ENCODE data around the gene TMPRSS5. TPM values are rescaled to one million over a fixed set of nuclear protein-coding genes. Genes with fewer than 3 reads are reported as not detected.

The TMPRSS5 gene
- total RNA-seq, 1 experiment from 2014 or later, result 0.07 TPM

DNA sequence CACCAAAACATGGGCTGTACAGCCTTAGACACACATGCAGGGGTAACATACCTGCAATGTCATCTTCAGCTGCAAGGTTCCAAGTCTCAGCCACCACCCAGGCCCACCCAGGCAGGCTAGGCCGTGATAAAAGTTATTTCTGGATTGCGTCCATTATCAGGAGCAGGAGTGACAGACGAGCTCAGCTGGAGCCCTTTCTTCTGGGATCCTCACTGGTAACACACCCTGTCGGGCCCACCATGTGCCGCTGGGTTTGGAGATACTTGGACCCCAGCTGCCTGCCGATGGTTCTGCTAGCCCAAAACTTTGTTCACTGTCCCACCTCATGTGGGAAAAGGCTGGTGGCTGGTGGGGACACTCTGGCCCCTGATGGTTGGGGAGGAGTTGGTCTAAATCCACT is 24.8 kb downstream of the TMPRSS5 start:
- DNase-seq (no peak), ATAC-seq (no peak)
- Histone ChIP-seq H3F3A (ENCODE audit: low read length, unreplicated experiment) (no peaks in the 10 kb centered on the region), H3K79me2 (ENCODE audit: low read length) (no peaks in the 10 kb centered on the region), H2AFZ (ENCODE audit: low read length) (no peak overlapping the region), H3K4me3 (ENCODE audit: low read length) (no peak overlapping the region), H3K27me3 (ENCODE audit: low read length) (no peaks in the 10 kb centered on the region), H3K4me2 (ENCODE audit: low read length) (no peak overlapping the region), H3K9me3 (ENCODE audit: low read length) (no peaks in the 10 kb centered on the region), H3K36me3 (ENCODE audit: low read depth, low read length) (no peaks in the 10 kb centered on the region), H3K9ac (ENCODE audit: low read length) (no peak overlapping the region), H3K27ac (ENCODE audit: low read length) (no peak overlapping the region), H3K4me1 (ENCODE audit: insufficient read depth, low read length) (peaks cover 11% of the 10 kb centered on the region), H4K20me1 (ENCODE audit: low read length) (no peaks in the 10 kb centered on the region), H3K9me2 (replicated peaks; ENCODE audit: low read length) (no peaks in the 10 kb centered on the region)
- CTCF ChIA-PET, result no interaction called here
- BruUV-seq (replicated peaks), result no TSS peak
- intact Hi-C loops (cut with micrococcal nuclease), result no loop called here
- no peak for TF ChIP-seq EZH2 (IDR thresholded peaks at IDR 0.05; ENCODE audit: low read length, unreplicated experiment)
- TF ChIP-seq EZH2phosphoT487 (IDR thresholded peaks at IDR 0.05; ENCODE audit: borderline replicate concordance, low read length), result no peak
- TF ChIP-seq CTCF (conservative IDR thresholded peaks at IDR 0.05; ENCODE audit: low read depth, low read length), result no peak
- POLR2A ChIA-PET (ENCODE audit: unreplicated experiment), result no interaction called here

DNA sequence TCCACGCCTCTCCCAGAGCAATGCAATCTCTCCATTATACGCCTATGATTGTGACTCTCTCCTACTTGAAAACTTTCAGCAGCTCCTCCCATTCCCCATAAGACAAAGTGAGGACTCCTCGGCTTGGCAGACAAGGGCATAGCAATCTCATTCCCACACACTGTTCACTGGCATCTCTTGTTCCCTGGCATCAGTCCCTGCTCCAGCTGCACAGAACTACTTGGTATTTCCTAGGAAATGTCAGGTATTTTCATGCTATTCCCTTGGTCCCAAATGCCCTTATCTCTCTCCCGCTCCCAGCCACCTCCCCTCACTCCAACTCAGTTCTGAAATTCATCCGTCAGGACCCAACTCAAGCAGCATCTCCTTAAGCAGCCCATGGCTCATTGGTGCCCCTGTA is 28.4 kb downstream of the TMPRSS5 start:
- TF ChIP-seq EZH2phosphoT487 (IDR thresholded peaks at IDR 0.05; ENCODE audit: borderline replicate concordance, low read length) (no peak), CTCF (conservative IDR thresholded peaks at IDR 0.05; ENCODE audit: low read depth, low read length) (no peak), EZH2 (IDR thresholded peaks at IDR 0.05; ENCODE audit: low read length, unreplicated experiment) (no peak)
- CTCF ChIA-PET, result no interaction called here

DNA sequence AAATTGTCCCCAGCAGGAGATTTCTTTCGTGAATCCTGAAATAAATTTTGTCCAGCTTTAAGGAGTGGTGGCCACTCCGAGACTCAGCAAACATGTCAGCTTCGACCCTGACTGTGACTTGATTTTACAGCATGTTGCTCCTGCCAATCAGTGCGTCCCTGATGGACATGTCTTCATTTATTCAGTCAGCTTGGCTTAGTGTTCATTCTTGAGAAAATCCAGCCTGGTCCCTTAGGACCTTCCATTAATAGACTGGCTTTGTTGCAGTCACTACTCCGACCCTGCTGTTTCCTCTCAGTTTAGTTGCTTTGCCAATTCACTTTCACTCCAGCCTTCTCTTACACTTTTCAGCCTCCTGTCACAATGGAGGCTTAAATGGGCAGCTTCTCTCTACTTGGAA is 30.5 kb downstream of the TMPRSS5 start:
- no peak for TF ChIP-seq CTCF (conservative IDR thresholded peaks at IDR 0.05; ENCODE audit: low read depth, low read length)
- no peak for TF ChIP-seq EZH2 (IDR thresholded peaks at IDR 0.05; ENCODE audit: low read length, unreplicated experiment)
- H3K9ac ChIP-seq (ENCODE audit: low read length), result no peak overlapping the region
- H3K27me3 ChIP-seq (ENCODE audit: low read length), result no peaks in the 10 kb centered on the region
- H3K4me3 ChIP-seq (ENCODE audit: low read length), result no peak overlapping the region
- DNase-seq (no peak), ATAC-seq (no peak)
- H3K4me1 ChIP-seq (ENCODE audit: insufficient read depth, low read length), result peaks cover 23% of the 10 kb centered on the region
- no peaks in the 10 kb centered on the region for H3F3A ChIP-seq (ENCODE audit: low read length, unreplicated experiment)
- no peaks in the 10 kb centered on the region for H4K20me1 ChIP-seq (ENCODE audit: low read length)
- H3K9me3 ChIP-seq (ENCODE audit: low read length), result no peaks in the 10 kb centered on the region
- H3K9me2 ChIP-seq (replicated peaks; ENCODE audit: low read length), result no peaks in the 10 kb centered on the region
- intact Hi-C loops (cut with micrococcal nuclease), result no loop called here
- H3K4me2 ChIP-seq (ENCODE audit: low read length), result peak overlapping the region; percentile 7
- H3K36me3 ChIP-seq (ENCODE audit: low read depth, low read length), result no peaks in the 10 kb centered on the region
- no peak overlapping the region for H3K27ac ChIP-seq (ENCODE audit: low read length)
- BruUV-seq (replicated peaks), result no TSS peak
- no peaks in the 10 kb centered on the region for H3K79me2 ChIP-seq (ENCODE audit: low read length)
- H2AFZ ChIP-seq (ENCODE audit: low read length), result no peak overlapping the region
- POLR2A ChIA-PET (ENCODE audit: unreplicated experiment), result interaction anchor here (0.6 kb wide), 1 partner anchor 660 kb away, joined by 3 read pairs; no protein-coding TSS in a partner anchor
- CTCF ChIA-PET, result no interaction called here

More for the DNA sequence above, 28.4 kb downstream of the TMPRSS5 start:
- no peaks in the 10 kb centered on the region for H3K79me2 ChIP-seq (ENCODE audit: low read length)
- no peaks in the 10 kb centered on the region for H3F3A ChIP-seq (ENCODE audit: low read length, unreplicated experiment)
- H4K20me1 ChIP-seq (ENCODE audit: low read length), result no peaks in the 10 kb centered on the region
- no peak overlapping the region for H3K27ac ChIP-seq (ENCODE audit: low read length)
- no peak overlapping the region for H3K9ac ChIP-seq (ENCODE audit: low read length)
- H2AFZ ChIP-seq (ENCODE audit: low read length), result no peak overlapping the region
- H3K36me3 ChIP-seq (ENCODE audit: low read depth, low read length), result no peaks in the 10 kb centered on the region
- DNase-seq (no peak), ATAC-seq (no peak)
- BruUV-seq (replicated peaks), result no TSS peak
- no peaks in the 10 kb centered on the region for H3K27me3 ChIP-seq (ENCODE audit: low read length)
- POLR2A ChIA-PET (ENCODE audit: unreplicated experiment), result no interaction called here
- H3K4me3 ChIP-seq (ENCODE audit: low read length), result no peak overlapping the region
- H3K4me1 ChIP-seq (ENCODE audit: insufficient read depth, low read length), result peaks cover 35% of the 10 kb centered on the region
- no peaks in the 10 kb centered on the region for H3K9me2 ChIP-seq (replicated peaks; ENCODE audit: low read length)
- intact Hi-C loops (cut with micrococcal nuclease), result no loop called here
- H3K4me2 ChIP-seq (ENCODE audit: low read length), result no peak overlapping the region
- no peaks in the 10 kb centered on the region for H3K9me3 ChIP-seq (ENCODE audit: low read length)

Measured in PC-3 (cell line).